Activated naive CD4-positive, alpha-beta T cell treated with anti-CD3 and anti-CD28 coated beads, Interleukin-2, amount 10 ng/mL, durations not matched to agents 7 days and 5 days (primary cell): ENCODE data around the gene SIAH3.
A peak's percentile ranks its signal among the peaks of the same experiment; 100 is the strongest.

Experiments used
- CTCF ChIA-PET: fragments of 350-600 bp; sonication (Branson Sonifier 250); formaldehyde crosslinking; loops from one replicate; lab custom pipeline; 2021; ENCODE audit warnings: antibody characterized with exemption; lab: Charles Lee
- DNase-seq: peaks from one replicate; pipeline ENCODE4 v3.0.0-alpha.2; 2020
- H3K27ac Mint-ChIP-seq: one replicate; pipeline ENCODE4 v1.8.0; 2021; ENCODE audit warnings: mild to moderate bottlenecking, moderate library complexity, mixed read lengths
- H3K27me3 Mint-ChIP-seq: one replicate; pipeline ENCODE4 v1.8.0; 2021; ENCODE audit warnings: mild to moderate bottlenecking, mixed read lengths
- H3K36me3 Mint-ChIP-seq: one replicate; pipeline ENCODE4 v1.8.0; 2021; ENCODE audit warnings: mixed read lengths
- H3K4me1 Mint-ChIP-seq: one replicate; pipeline ENCODE4 v1.8.0; 2021; ENCODE audit warnings: mixed read lengths
- H3K4me3 Mint-ChIP-seq: one replicate; pipeline ENCODE4 v1.8.0; 2021; ENCODE audit warnings: mild to moderate bottlenecking, moderate library complexity, mixed read lengths
- H3K9me3 Mint-ChIP-seq: one replicate; pipeline ENCODE4 v1.8.0; 2021; ENCODE audit warnings: mixed read lengths

Gene SIAH3

GRCh38 chr13:45744979-45745378 is 106.6 kb downstream of the SIAH3 start:
- H3K27ac Mint-ChIP-seq = no peak overlapping the region
- CTCF ChIA-PET = no interaction called here
- H3K4me3 Mint-ChIP-seq = no peak overlapping the region
- peaks cover 5% of the 10 kb centered on the region for H3K27me3 Mint-ChIP-seq
- H3K9me3 Mint-ChIP-seq = no peaks in the 10 kb centered on the region
- H3K4me1 Mint-ChIP-seq = no peaks in the 10 kb centered on the region
- no peak for DNase-seq
- no peaks in the 10 kb centered on the region for H3K36me3 Mint-ChIP-seq

GRCh38 chr13:45742985-45743384 is 108.6 kb downstream of the SIAH3 start:
- Mint-ChIP-seq H3K9me3 (no peaks in the 10 kb centered on the region), H3K4me1 (no peaks in the 10 kb centered on the region), H3K27ac (no peak overlapping the region), H3K36me3 (no peaks in the 10 kb centered on the region), H3K27me3 (no peaks in the 10 kb centered on the region), H3K4me3 (no peak overlapping the region)
- DNase-seq = no peak
- CTCF ChIA-PET = no interaction called here

GRCh38 chr13:45737571-45738017 is 114.0 kb downstream of the SIAH3 start:
- Mint-ChIP-seq H3K36me3 (no peaks in the 10 kb centered on the region), H3K4me1 (no peaks in the 10 kb centered on the region), H3K27ac (no peak overlapping the region), H3K4me3 (no peak overlapping the region), H3K9me3 (peaks cover 1% of the 10 kb centered on the region), H3K27me3 (no peaks in the 10 kb centered on the region)
- DNase-seq = peak; percentile 34
- CTCF ChIA-PET = no interaction called here

DNA sequence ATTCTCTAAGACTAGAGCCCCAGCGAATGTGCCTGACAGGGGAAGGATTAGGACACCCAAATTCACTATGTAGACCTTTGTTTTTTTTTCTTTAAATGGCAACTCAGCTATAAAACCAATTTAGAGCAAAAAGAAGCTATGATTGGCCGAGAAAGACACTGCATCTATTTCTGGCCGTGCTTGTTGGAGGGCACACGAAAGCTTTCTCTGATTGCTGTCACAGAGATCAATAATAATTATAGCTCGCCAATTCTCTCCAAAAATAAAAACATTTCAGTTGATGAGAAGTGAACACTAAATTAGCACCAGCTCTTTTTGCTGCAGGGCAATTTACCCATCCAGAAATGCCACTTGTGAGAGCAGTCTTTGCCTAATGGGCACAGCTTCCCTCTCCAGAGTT is 118.2 kb downstream of the SIAH3 start:
- Mint-ChIP-seq H3K9me3 (peaks cover 1% of the 10 kb centered on the region), H3K27me3 (peaks cover 5% of the 10 kb centered on the region), H3K36me3 (no peaks in the 10 kb centered on the region), H3K4me3 (no peak overlapping the region), H3K4me1 (no peaks in the 10 kb centered on the region), H3K27ac (no peak overlapping the region)
- CTCF ChIA-PET = interaction anchor here (0.6 kb wide), 1 partner anchor 50 kb away, joined by 3 read pairs; no protein-coding TSS in a partner anchor
- DNase-seq = no peak

- H3K4me1 Mint-ChIP-seq = no peaks in the 10 kb centered on the region
- H3K9me3 Mint-ChIP-seq = peaks cover 1% of the 10 kb centered on the region
Measured at GRCh38 chr13:45732916-45733315, 118.6 kb downstream of the SIAH3 start.

DNA sequence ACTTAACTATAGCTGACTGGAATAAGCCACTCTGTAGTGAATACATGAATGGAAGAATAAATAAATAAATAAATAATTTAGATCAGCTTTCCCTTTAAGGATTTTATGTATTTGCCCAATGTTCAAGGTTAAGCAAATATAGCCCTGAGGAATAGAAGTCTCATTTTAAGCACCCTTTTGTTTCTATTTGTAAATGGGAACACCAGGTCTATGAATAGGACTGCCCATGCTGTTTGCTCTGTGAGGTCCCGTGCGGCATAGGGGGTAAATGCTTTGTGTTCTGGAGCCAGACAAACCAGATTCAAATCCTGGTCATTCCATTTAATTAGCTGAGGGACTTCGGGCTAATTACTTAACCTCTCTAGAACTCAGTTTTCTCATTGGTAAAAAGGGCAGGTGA is 120.1 kb downstream of the SIAH3 start:
- no peak overlapping the region for H3K27ac Mint-ChIP-seq
- no peaks in the 10 kb centered on the region for H3K36me3 Mint-ChIP-seq
- H3K4me3 Mint-ChIP-seq = no peak overlapping the region
- no peaks in the 10 kb centered on the region for H3K4me1 Mint-ChIP-seq
- H3K27me3 Mint-ChIP-seq = peaks cover 9% of the 10 kb centered on the region
- H3K9me3 Mint-ChIP-seq = peaks cover 1% of the 10 kb centered on the region
- CTCF ChIA-PET = interaction anchor here (1.0 kb wide), 1 partner anchor 108 kb away, joined by 4 read pairs; no protein-coding TSS in a partner anchor
- DNase-seq = no peak

More at GRCh38 chr13:45732916-45733315, 118.6 kb downstream of the SIAH3 start:
- CTCF ChIA-PET = interaction anchor here (0.6 kb wide), 1 partner anchor 50 kb away, joined by 3 read pairs; no protein-coding TSS in a partner anchor
- Mint-ChIP-seq H3K27ac (no peak overlapping the region), H3K36me3 (no peaks in the 10 kb centered on the region), H3K4me3 (no peak overlapping the region), H3K27me3 (peaks cover 7% of the 10 kb centered on the region)
- no peak for DNase-seq

GRCh38 chr13:45728759-45729158 is 122.8 kb downstream of the SIAH3 start:
- Mint-ChIP-seq H3K36me3 (no peaks in the 10 kb centered on the region), H3K4me3 (no peak overlapping the region), H3K27me3 (peaks cover 9% of the 10 kb centered on the region), H3K9me3 (no peaks in the 10 kb centered on the region), H3K27ac (no peak overlapping the region), H3K4me1 (no peaks in the 10 kb centered on the region)
- DNase-seq = no peak
- CTCF ChIA-PET = interaction anchor here (0.7 to 1.1 kb wide), 2 partner anchors 551 to 603 kb away, joined by 3 read pairs; no protein-coding TSS in a partner anchor
